ENCODE data around the gene HOXD11. TPM values are rescaled to one million over a fixed set of nuclear protein-coding genes. Genes with fewer than 3 reads are reported as not detected.

HOXD11 gene
- total and polyA plus RNA-seq, 2 donors (not counting 1 experiment from before 2014, with no cell fraction given): not detected

DNA sequence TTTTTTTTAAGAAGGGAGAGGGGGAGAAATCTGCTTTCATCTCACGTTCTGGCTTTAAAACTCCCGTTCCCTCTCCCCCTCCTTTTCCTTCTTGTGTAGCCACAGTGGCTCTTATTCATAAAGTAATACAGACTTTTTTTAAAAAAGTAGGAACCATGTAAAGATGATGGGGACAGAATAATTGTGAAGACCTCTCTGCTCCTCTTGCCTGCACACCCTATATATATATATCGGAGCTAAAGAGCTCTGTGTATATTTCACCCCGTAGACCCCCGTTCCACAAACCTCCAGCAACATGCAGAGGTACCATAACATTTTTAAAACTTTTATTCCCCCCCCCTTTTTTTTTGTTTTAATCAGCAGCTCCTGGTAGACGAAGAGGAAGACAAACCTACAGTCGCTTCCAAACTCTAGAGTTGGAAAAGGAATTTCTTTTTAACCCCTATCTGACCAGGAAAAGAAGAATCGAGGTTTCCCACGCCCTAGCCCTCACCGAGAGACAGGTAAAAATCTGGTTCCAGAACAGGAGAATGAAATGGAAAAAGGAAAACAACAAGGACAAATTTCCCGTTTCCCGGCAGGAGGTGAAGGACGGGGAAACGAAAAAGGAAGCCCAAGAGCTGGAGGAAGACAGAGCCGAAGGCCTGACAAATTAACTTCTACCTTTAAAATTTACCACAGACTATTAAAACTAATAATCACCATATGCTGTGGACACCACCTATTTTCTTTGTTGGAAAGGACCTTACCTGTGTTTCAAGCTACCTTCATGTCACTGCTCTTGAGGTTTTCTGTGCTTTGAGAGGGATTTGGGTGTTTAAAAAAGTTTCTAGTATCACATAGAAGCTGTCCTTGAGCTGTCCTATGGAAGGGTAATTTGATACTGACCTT is 24.1 kb downstream of the HOXD11 start:
- no peaks in the 10 kb centered on the region for H3K79me2 ChIP-seq (ENCODE audit: control insufficient read depth, insufficient read depth, low read length)
- peaks cover 26 to 45% of the 10 kb centered on the region in 2 donors for H3K4me1 ChIP-seq (ENCODE audit: control insufficient read depth in 2 of 2, insufficient read depth in 2 of 2, low read length in 2 of 2)
- H3K4me1 Mint-ChIP-seq: peaks cover 34% of the 10 kb centered on the region
- H3K9me3 Mint-ChIP-seq (ENCODE audit: insufficient read depth): no peaks in the 10 kb centered on the region
- peak overlapping the region; percentile 23 for H2AFZ ChIP-seq (ENCODE audit: insufficient read depth, low read depth, low read length, poor library complexity, severe bottlenecking)
- H3K27me3 Mint-ChIP-seq: peaks cover 77% of the 10 kb centered on the region
- ATAC-seq (ENCODE audit: low read depth): no peak
- H3K27ac ChIP-seq (ENCODE audit: low read length in 2 of 2): no peak overlapping the region
- TF ChIP-seq, protein P1, sequence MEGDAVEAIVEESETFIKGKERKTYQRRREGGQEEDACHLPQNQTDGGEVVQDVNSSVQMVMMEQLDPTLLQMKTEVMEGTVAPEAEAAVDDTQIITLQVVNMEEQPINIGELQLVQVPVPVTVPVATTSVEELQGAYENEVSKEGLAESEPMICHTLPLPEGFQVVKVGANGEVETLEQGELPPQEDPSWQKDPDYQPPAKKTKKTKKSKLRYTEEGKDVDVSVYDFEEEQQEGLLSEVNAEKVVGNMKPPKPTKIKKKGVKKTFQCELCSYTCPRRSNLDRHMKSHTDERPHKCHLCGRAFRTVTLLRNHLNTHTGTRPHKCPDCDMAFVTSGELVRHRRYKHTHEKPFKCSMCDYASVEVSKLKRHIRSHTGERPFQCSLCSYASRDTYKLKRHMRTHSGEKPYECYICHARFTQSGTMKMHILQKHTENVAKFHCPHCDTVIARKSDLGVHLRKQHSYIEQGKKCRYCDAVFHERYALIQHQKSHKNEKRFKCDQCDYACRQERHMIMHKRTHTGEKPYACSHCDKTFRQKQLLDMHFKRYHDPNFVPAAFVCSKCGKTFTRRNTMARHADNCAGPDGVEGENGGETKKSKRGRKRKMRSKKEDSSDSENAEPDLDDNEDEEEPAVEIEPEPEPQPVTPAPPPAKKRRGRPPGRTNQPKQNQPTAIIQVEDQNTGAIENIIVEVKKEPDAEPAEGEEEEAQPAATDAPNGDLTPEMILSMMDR (IDR thresholded peaks at IDR 0.05): no peak
- TF ChIP-seq EZH2 (IDR thresholded peaks at IDR 0.05; ENCODE audit: borderline replicate concordance, insufficient read depth, low read depth, low read length, poor library complexity, severe bottlenecking): peak; percentile 53
- H3K4me2 ChIP-seq (replicated peaks; ENCODE audit: low read depth, low read length, poor library complexity, severe bottlenecking): peak overlapping the region; percentile 71
- H3K9ac ChIP-seq (ENCODE audit: low read length): peak overlapping the region; percentile 30
- DNase-seq: peak; percentile 29
- WGBS (ENCODE audit: insufficient coverage): no CpG with 5 or more reads among the region's 15 CpGs
- intact Hi-C loops (cut with micrococcal nuclease): loop anchor here (5.0 kb wide), 1 partner anchor 54 kb away; no protein-coding TSS in a partner anchor
- peak overlapping the region in 1 of 5 experiments; percentile 29 for H3K4me3 ChIP-seq (ENCODE audit: control extremely low read depth in 1 of 5, extremely low read depth in 1 of 5, insufficient read depth in 1 of 5, low read depth in 2 of 5, low read length in 4 of 5)
- peaks cover 0 to 17% (median 0%) of the 10 kb centered on the region in 3 donors for H3K9me3 ChIP-seq (ENCODE audit: control extremely low read depth in 1 of 3, control insufficient read depth in 2 of 3, insufficient read depth in 1 of 3, low read length in 2 of 3)
- no peaks in the 10 kb centered on the region for H3K36me3 ChIP-seq (replicated peaks in 1 of 2; ENCODE audit: control extremely low read depth in 1 of 2, control insufficient read depth in 1 of 2, extremely low read depth in 1 of 2, insufficient read depth in 2 of 2, low read length in 1 of 2)
- ChIA-PET CTCF (interaction anchor here (0.7 to 3.3 kb wide), 14 partner anchors 8 to 521 kb away, joined by 3 to 15 read pairs (median 5); partner anchors contain the start of gene HOXD1), POLR2A (no interaction called here)
- peaks cover 0 to 84% (median 74%) of the 10 kb centered on the region in 4 experiments for H3K27me3 ChIP-seq (replicated peaks in 1 of 4; ENCODE audit: control extremely low read depth in 1 of 4, control insufficient read depth in 3 of 4, insufficient read depth in 4 of 4, low read length in 3 of 4)
- H3K27ac Mint-ChIP-seq: no peak overlapping the region
- no peaks in the 10 kb centered on the region for H4K20me1 ChIP-seq (ENCODE audit: control insufficient read depth, insufficient read depth, low read length, poor library complexity, severe bottlenecking)
- peak overlapping the region; percentile 63 for H3K4me3 Mint-ChIP-seq

DNA sequence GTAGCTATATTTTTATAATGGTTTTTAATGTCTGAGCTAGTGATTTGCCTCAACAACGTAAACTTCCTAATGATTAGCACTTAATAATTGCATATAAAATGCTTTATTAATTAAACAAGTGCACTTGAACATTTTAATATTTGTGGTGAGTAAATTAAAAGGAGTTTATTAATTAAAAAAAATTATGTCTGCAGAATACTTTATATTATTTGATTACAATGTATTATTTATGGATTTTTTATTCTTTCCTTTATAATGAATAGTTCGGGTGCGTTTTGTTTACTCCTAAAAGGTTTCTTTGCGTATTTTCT is 24.7 kb downstream of the HOXD11 start:
- H3K36me3 ChIP-seq (replicated peaks in 1 of 2; ENCODE audit: control extremely low read depth in 1 of 2, control insufficient read depth in 1 of 2, extremely low read depth in 1 of 2, insufficient read depth in 2 of 2, low read length in 1 of 2): no peaks in the 10 kb centered on the region
- no peak overlapping the region for H3K27ac ChIP-seq (ENCODE audit: low read length in 2 of 2)
- intact Hi-C loops (cut with micrococcal nuclease): loop anchor here (5.0 kb wide), 1 partner anchor 55 kb away; no protein-coding TSS in a partner anchor
- H3K79me2 ChIP-seq (ENCODE audit: control insufficient read depth, insufficient read depth, low read length): no peaks in the 10 kb centered on the region
- no peak overlapping the region for H3K27ac Mint-ChIP-seq
- peaks cover 0 to 83% (median 73%) of the 10 kb centered on the region in 4 experiments for H3K27me3 ChIP-seq (replicated peaks in 1 of 4; ENCODE audit: control extremely low read depth in 1 of 4, control insufficient read depth in 3 of 4, insufficient read depth in 4 of 4, low read length in 3 of 4)
- no peaks in the 10 kb centered on the region for H4K20me1 ChIP-seq (ENCODE audit: control insufficient read depth, insufficient read depth, low read length, poor library complexity, severe bottlenecking)
- H3K4me3 Mint-ChIP-seq: peak overlapping the region; percentile 84
- no CpG with 5 or more reads among the region's 4 CpGs for WGBS (ENCODE audit: insufficient coverage)
- no peaks in the 10 kb centered on the region for H3K9me3 Mint-ChIP-seq (ENCODE audit: insufficient read depth)
- H3K9ac ChIP-seq (ENCODE audit: low read length): no peak overlapping the region
- H3K4me2 ChIP-seq (replicated peaks; ENCODE audit: low read depth, low read length, poor library complexity, severe bottlenecking): peak overlapping the region; percentile 57
- H3K9me3 ChIP-seq (ENCODE audit: control extremely low read depth in 1 of 3, control insufficient read depth in 2 of 3, insufficient read depth in 1 of 3, low read length in 2 of 3): peaks cover 0 to 19% (median 0%) of the 10 kb centered on the region in 3 donors
- TF ChIP-seq, protein P1 (IDR thresholded peaks at IDR 0.05): no peak
- no peak for TF ChIP-seq EZH2 (IDR thresholded peaks at IDR 0.05; ENCODE audit: borderline replicate concordance, insufficient read depth, low read depth, low read length, poor library complexity, severe bottlenecking)
- H3K4me1 ChIP-seq (ENCODE audit: control insufficient read depth in 2 of 2, insufficient read depth in 2 of 2, low read length in 2 of 2): peaks cover 28 to 51% of the 10 kb centered on the region in 2 donors
- ChIA-PET CTCF (interaction anchor here (0.8 to 3.3 kb wide), 8 partner anchors 9 to 520 kb away, joined by 3 to 15 read pairs (median 6); no protein-coding TSS in a partner anchor), POLR2A (no interaction called here)
- no peak overlapping the region for H2AFZ ChIP-seq (ENCODE audit: insufficient read depth, low read depth, low read length, poor library complexity, severe bottlenecking)
- peaks cover 36% of the 10 kb centered on the region for H3K4me1 Mint-ChIP-seq
- no peak for ATAC-seq (ENCODE audit: low read depth)
- H3K4me3 ChIP-seq (ENCODE audit: control extremely low read depth in 1 of 5, extremely low read depth in 1 of 5, insufficient read depth in 1 of 5, low read depth in 2 of 5, low read length in 4 of 5): peak overlapping the region in 1 of 5 experiments; percentile 54
- H3K27me3 Mint-ChIP-seq: peaks cover 74% of the 10 kb centered on the region
- DNase-seq: no peak

Data from B cell (primary cell).